Measurements from ENCODE around the gene STK11IP. TPM values are rescaled to one million over a fixed set of nuclear protein-coding genes. Genes with fewer than 3 reads are reported as not detected.

The STK11IP gene
- total and polyA plus RNA-seq, 9 of the 15 experiments (the other 6 are each of a cell fraction or from before 2014, with no cell fraction given), result 0.52 to 21.7 (median 5.6) TPM

GRCh38 chr2:219661197-219661954, 63.7 kb downstream of the STK11IP start (continued):
- TF ChIP-seq TAF9B (IDR thresholded peaks at IDR 0.05; ENCODE audit: partially characterized antibody) (no peak), SRSF3 (IDR thresholded peaks at IDR 0.05; ENCODE audit: insufficient read depth, low read length) (no peak), PBX2 (CRISPR knock-in tag; IDR thresholded peaks at IDR 0.05; ENCODE audit: low read depth) (no peak), PBX2 (tag; conservative IDR thresholded peaks at IDR 0.05; ENCODE audit: low read depth) (peak; percentile 52; the same call in 1 of the 2 replicates), MNT (conservative IDR thresholded peaks at IDR 0.05) (0 out of 4 replicates have a peak, but pooled peaks of 1 of the 2 experiments have one; percentile 37), SMARCC2 (IDR thresholded peaks at IDR 0.05; ENCODE audit: low read depth) (peak; percentile 85; the same call in 1 of the 2 replicates), MAZ (CRISPR knock-in tag; conservative IDR thresholded peaks at IDR 0.05 in 1 of 2, IDR thresholded peaks at IDR 0.05 in 1 of 2) (0 out of 4 replicates have a peak, but pooled peaks of 1 of the 2 experiments have one; percentile 24), FOSL1 (tag; conservative IDR thresholded peaks at IDR 0.05) (peak; percentile 91), TAL1 (IDR thresholded peaks at IDR 0.05) (peak; percentile 84), NR2C1 (IDR thresholded peaks at IDR 0.05) (no peak), NR2C1 (tag; IDR thresholded peaks at IDR 0.05) (peak; percentile 8; the same call in 1 of the 2 replicates), CAMTA2 (CRISPR knock-in tag; conservative IDR thresholded peaks at IDR 0.05) (no peak), BRCA1 (IDR thresholded peaks at IDR 0.05) (no peak), BRCA1 (CRISPR knock-in tag; IDR thresholded peaks at IDR 0.05) (no peak), PTBP1 (IDR thresholded peaks at IDR 0.05; ENCODE audit: low read depth, low read length) (no peak), PKNOX1 (IDR thresholded peaks at IDR 0.05) (peak; percentile 74; the same call in 1 of the 2 replicates), DPF2 (IDR thresholded peaks at IDR 0.05) (peak; percentile 90), ZNF280A (IDR thresholded peaks at IDR 0.05; ENCODE audit: low read depth, partially characterized antibody) (peak; percentile 73), HDAC3 (IDR thresholded peaks at IDR 0.05; ENCODE audit: borderline replicate concordance, partially characterized antibody) (peak; percentile 21), SMARCE1 (IDR thresholded peaks at IDR 0.05) (peak; percentile 84), HDAC2 (IDR thresholded peaks at IDR 0.05) (no peak), CREM (IDR thresholded peaks at IDR 0.05; ENCODE audit: low read depth) (no peak), ZEB2 (IDR thresholded peaks at IDR 0.05) (0 out of 2 replicates have a peak, but pooled peaks have one; percentile 10), KLF16 (IDR thresholded peaks at IDR 0.05) (peak; percentile 33; the same call in 1 of the 2 replicates)

Data from K562 (cell line).